Measurements from ENCODE around the gene UNC5B.

The UNC5B gene

DNA sequence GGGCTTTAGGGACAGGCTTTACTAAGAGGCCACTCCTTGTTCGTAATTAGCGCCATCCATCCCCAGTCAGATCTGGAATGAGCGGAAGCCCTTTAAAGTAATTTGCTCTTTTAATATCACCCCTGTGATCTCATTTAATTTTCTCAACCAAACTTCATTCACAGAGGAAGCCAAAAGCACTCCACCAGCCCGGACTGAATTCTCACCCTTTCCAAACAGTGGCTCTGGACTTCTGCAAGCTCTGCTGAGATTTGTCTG lies 43.1 kb downstream of the UNC5B start:
- no peak for DNase-seq (ENCODE audit: low spot score)

DNA sequence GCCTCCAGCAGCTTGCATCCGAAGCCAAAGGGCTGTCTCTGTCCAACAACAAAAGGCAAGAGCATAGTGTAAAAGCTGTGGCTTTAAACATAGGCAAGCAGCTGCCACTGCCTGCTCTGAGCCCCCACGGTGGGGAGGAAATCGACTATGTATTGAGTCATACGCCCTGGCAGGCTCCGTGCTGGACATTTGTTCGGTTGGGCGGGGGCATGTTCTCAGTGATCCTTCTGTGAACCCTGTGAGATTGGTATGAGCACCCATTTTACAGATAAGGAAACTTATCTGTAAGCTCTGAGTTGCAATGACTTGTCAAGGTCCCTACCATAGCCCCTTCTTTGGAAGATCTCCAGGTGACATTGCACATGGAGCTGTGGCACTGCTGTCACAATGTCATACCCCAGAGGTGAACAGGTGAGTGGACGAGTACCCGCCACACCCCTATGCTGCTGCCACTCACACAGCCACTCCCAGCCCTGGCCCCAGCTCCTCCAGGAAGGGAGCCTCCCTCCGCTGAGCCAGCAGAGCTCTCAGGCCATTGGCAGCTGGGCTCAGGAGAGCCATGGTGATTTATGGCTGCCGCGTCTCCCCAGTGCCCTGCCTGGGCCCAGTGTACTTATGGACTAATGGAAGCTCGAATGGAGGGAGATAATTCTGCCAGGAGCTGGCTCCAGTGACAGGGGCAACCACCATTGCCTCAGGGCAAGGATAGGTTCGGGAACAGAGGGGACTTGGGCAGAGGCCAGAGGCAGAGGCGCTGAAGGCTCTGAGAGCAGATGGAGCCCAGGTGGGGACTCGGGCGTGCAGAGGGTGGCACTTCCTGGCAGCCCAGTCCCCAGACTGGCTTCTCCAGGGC lies 43.7 kb downstream of the UNC5B start:
- peak; percentile 84 for DNase-seq (ENCODE audit: low spot score)

DNA sequence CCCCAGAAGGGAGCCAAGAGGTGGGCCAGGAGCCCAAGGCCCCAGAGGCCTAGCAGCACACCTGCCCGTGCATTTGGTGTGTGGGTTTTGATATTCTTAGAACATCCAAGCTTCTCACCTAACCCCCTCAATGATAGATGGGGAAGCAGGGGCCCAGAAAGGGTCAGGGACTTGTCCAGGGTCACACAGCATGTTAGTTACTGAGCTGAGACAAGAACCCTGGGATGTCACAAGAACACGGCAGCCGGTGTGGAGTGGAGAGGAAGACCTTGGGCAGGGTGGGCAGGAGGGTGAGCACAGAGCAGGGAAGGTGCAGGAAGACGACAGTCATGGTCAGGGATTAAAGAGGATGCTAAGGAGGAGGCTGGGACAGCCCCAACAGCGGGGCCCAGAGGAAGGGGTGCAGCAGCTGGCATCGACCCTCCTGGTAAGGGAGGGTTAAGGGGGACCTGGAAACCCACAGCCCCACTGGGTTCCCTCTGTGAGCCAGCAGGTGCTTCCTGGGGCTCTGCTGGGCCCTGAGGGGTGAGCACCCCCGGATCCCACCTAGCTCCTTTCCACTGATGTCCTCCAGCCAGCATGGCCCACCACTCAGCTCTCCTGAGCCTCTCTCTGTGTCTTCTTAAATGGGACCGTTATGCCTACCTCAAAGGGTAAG lies 44.4 kb downstream of the UNC5B start:
- DNase-seq (ENCODE audit: low spot score) = no peak

DNA sequence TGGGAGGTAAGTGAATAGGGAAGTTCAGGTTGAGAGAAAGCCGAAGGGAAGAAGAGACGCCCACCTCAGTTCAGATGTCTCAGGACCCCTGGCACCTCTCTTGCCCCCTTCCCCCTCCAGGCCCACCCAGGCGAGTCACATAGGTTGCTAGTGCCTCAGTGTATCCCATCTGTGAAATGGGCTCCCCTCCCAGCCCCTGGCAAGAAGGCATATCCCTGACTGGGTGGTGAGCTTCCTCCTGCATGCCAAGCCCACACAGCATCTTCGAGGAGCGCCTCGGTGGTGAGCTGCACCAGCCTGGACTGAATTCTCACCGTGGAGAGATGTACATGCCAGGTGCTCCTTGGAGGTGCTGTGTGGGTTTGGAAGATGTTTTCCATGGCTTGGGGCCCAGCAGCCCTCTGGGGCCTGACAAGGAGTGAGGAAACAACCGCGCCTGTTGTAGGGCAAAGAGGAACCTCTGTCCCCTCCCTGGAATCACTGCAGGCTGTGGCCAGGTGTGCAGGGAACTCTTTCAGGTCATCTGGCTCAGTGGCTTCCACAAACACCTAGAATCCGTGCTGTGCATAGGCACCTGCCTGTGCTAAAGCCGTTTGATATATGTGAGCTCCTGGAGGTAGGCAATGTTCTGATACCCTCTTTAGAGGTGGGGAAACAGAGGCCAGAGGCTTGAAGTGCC lies 45.1 kb downstream of the UNC5B start:
- no peak for DNase-seq (ENCODE audit: low spot score)

DNA sequence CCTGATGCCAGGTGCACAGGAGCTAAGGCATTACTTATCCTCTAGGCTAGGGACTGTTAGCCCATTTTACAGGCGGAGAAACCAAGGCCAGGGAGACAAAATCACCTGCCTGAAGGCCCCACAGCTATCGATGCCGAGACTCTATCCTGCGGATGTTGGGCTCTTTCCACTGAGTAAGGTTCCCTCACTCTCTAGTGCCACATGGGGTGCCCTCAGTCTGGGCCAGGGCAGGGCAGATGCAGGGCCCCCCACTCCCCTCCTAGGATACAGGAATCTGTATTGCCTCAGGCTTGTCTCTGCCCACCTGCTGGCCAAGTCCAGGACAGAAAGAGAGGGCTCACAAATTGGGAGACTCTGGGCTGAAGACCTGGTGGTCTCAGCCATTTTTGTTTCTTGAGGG lies 45.7 kb downstream of the UNC5B start:
- DNase-seq (ENCODE audit: low spot score) = no peak

DNA sequence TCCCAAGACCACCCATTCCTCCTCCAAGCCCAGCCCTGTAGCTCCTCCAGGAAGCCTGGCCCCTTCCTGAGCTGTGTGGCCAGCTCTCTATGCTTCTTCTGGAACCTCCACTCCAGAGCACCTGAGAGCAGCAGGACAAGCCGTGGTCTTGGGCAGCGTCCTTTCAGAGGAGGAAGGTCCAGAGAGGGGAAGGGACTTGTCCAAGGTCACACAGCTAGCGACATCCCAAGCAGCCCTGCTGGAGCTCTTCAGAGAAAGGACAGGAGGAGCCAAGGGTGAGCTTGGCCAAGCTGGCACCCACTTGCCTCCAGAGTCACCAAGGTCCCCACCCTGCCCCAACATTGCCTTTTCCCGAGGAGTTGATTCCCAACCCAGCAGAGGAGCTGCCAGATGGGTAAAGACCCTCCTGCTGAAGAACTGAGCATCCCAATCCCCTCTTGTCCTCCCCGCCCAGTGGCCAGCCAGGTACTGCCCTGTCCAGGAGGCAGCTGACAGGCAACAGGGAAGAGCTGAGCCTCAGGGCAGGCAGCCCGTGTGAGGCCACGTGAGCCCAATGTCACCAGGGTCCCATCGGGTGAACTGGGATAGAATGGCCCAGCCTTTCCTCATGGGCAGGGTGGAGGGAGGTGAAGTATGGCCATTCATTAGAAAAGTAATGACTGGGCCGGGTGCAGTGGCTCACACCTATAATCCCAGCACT lies 46.2 kb downstream of the UNC5B start:
- no peak for DNase-seq (ENCODE audit: low spot score)

DNA sequence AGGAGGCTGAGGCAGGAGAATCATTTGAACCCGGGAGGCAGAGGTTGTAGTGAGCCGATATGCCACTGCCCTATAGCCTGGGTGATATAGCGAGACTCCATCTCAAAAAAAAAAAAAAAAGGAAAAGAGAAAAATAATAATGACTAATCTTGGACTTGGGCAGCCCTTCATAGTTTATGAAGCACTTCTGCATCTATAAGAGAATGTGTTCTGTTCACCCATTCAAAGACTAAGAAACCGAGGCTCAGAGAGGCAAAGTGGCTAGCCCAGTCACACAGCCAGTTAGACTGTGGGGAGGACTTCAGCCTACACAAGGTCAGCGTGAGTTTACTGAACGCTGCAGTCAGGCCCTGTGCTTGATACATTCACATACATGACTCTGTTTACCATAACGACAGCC lies 46.9 kb downstream of the UNC5B start:
- no peak for DNase-seq (ENCODE audit: low spot score)

DNA sequence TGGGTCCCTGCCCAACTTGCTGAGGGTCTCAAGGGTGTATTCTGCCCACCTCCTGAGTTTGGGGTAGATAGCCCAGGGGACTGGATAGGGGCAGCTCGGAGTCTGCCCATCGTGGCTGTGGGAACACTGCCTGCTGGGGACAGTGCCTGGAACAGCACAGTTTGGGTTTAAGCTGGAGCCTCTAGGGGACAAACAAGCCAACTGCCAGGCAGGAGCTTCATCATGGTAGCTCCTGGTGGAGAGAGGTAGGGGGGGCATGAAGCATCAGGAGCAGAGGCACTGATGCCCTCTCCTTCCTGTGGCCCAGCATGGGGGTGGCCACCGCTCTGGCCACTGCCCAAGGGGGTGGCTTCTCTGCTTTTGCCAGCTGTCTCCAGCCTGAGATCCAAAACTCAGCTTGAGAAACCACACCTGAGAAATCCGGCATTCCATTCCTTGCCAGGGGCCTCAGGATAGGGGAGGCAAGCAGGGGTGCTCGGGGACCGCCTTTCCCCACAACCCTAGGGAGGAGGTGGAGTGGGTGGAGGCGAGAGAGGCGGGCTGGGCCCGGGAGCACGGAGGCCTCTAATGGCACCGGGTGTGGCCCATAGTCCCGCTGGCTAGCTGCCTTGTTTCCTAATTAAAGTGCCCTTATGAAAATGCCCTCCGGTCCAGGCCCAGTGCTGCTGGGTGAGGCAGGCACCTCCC lies 47.6 kb downstream of the UNC5B start:
- DNase-seq (ENCODE audit: low spot score) = peak; percentile 47

DNA sequence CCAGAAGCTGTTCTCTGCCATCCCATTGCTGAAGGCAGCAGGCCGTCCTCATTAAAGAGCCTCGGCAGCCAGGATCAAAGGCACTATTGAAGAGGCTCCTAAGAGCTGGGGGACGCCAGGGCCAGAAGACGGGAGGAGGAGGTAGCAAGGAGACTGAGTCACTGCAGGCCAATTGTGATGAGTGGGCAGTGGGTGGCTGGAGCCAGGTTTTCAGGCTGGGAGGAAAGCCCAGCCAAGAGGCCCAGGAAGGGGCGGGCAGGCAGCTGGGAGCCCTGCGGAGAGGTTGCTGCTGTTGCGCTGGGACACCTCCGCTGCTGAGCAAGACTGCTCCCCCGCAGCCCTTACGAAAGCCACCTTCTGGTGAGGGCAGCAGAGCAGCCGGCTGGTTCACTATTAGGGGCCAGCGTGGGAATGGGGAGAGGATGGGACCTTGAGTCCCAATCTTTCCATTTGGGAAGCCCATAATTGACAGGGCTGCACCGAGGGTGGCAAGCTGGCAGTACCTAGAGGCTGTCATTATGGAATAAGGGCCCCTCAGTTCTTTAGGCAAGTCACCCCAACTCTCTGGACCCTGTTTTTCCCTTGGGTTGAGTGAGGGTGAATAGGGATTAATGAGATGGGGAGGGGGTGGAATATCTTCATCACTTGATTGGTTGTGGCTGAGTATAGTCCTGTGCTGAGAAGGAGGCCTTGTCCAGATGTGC lies 48.4 kb downstream of the UNC5B start:
- peak; percentile 83 for DNase-seq (ENCODE audit: low spot score)

DNA sequence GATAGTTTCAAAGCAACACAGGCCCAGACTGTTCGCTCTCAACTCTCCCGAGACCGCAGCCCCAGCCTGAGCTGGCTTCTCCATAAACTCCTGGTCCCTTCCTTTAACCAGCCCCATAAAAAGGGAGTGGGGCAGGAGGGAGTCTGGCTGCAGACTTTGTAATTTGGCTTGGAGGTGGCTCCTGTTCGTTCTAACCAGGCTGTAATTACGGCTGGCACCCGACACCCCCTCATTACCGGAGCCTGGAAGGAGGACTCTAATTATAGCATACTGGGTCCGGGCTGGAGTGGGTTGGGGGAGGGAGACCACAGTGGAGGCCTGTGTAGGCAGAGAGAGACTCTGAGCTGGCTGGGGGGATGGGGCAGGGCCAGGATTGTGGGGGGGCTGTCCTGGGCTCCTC lies 49.7 kb downstream of the UNC5B start:
- no peak for DNase-seq (ENCODE audit: low spot score)

DNA sequence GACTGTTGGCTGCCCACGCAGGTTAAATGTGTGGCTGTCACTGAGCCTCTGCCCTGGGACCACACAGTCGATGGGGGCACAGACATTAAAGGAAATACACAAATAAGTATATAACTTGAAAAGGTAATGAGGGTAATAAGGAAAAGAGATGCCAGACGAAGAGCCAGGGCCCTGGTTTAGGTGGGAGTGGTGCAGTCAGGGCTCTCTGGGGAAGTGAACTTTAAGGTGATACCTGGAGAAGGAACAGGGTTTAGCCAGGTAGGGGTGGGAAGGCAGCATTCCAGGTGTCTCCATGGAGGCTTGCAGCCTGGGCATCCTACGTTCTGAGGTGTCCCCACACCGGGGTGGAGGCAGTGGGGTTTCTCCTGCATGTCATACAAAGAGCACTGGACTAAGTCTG lies 50.4 kb downstream of the UNC5B start:
- DNase-seq (ENCODE audit: low spot score) = no peak

DNA sequence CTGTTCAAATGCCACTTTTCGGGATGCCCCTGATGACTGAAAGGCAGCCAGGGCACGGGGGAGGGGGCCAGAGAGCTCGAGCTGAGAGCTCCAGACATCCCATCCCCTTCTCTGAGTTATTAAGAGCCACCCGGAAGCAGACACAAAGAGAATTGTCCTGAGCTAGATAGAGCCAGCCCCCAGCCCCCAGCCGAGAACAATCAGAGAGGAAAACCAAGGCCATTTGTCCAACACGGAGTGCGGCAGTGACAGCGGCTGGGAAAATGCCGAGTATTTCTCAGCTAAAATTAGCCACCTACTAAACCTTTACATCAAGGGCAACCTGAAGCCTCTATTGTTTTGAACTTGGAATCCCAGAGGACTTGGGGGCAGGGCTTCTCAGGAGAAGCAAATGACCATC lies 51.0 kb downstream of the UNC5B start:
- DNase-seq (ENCODE audit: low spot score) = no peak

DNA sequence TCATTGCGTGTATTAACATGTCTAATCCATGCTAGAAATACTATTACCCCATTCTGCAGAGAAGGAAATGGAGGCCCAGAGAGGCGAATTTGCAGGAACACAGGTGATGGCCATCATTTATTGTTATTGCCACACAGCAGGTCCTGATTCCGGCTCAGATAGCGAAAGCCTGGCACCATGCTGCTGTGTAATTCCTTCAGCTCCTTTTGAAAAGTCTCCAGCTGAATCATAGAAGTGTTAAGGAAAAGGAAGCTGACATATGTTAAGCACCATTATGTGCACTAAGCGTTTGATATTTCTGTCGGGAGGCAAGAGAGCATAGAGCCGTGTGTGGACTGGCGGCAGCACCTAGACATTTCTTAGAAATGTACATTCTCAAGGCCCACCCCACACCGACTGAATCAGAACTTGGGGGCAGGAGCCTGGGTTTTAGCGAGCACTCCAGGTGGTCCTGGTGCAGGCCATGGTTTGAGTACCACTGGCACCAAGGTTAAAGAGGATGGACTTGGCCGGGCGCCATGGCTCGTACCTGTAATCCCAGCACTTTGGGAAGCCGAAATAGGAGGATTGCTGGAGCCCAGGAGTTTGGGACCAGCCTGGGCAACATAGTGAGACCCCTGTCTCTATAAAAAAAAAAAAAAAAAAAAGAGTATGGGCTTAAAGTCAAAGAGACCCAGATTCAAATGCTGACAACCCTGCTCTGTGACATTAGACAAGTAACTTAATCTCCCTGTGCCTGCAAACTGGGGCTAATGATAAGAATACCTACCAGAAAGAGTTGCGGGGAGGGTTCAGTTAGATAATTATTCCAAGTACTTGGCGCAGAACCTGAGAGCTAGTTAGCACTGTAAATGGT lies 52.2 kb downstream of the UNC5B start:
- no peak for DNase-seq (ENCODE audit: low spot score)

DNA sequence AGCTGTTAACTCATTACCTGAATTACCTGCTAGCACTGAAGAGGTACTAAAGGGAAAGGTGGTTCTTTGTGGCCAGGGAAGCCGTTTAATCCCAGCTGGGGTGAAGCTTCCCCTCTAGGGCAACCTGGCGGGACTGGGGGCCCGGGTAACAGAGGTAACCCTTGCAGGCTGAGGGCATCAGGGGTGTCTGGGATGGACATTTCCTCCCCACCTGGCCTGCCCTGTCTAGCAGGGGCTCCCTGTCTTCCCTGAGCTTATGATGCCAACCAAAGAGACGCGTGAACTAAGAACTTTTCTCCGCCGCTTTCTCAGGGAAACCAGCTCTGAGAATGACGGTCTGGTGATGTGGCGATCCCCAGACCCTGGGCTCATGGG lies 52.8 kb downstream of the UNC5B start:
- no peak for DNase-seq (ENCODE audit: low spot score)

DNA sequence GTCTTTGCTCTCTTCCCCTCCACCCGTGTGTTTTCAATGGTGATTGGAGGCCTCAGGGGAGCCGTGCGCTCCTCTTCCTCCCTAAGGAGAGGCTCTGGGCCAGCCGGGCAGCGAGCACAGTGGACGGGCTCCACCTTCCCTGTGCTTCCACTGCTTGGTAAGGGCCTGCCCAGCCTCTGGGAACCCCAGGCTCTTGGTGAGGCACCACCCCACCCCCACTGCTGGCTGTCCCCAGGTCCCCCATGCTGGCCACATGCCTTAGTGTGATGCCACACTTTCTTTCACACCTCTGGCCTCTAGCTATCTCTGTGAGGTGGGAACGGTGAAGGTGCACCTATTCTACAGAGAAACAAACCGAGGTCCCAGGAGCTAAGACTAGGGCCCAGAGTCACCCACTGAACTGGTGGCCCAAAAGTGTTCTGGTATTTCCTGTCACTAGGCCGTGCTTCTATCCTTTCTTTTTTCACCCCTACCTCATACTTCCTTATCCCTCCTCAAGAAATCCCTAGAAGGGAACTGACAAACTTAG lies 53.3 kb downstream of the UNC5B start:
- no peak for DNase-seq (ENCODE audit: low spot score)

DNA sequence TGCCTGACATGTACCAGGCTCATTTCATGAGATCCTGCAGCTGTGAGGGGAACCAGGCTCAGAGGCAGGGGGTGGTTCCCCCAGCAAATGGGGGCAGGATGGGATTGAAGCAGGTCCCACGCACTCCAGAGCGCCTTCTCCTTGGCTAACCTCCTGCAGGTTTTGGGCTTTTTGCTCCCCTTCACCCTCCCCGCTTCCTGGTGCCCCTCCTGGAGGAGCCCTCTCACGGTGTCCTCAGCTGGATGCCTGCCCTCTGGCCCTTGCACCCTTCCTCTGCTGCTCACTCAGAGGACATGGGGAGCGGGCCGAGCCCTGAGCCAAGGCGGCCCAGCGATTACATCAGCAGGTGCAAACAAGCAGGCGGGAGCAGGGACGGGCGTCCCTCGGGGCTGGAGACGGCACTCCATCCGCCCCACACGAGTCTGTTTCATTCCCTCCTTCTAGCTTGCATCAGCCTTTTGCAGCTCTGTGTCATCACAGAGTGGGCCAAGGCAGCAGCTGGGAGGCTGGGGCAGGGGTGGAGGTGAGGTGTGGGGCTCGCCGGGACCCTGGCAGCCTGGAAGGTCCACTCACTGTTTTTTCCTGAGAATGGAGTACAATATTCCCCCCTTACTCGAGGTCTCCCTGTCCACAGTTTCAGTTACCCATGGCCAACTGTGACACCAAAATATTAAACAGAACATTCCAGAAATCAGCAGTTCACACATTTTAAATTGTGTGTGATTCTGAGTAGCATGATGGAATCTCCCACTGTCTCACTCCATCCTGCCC lies 54.0 kb downstream of the UNC5B start:
- DNase-seq (ENCODE audit: low spot score) = peak; percentile 71

DNA sequence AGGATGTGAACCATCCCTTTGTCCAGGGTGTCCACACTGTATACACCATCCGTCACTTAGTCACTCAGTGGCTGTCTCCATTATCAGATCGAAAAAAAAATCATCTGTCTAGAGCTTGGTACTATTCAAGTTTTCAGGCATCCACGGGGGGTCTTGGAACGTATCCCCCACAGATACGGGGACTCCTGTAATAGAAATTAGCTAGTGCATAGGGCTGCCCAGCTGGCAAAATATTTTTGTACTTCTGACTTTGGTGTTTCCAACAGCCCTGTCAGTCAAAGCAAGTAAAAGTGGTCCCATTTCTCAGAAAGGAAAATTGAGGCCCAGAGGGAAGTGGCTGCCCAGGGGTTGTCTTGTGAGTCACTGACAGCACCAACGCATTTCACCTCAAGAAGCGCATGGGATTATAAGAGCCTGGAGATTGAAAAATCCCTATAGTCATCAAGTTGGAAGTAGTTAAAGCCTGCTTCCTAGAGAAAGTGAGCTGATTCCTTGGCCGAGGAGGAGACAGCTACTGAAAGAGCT lies 54.6 kb downstream of the UNC5B start:
- no peak for DNase-seq (ENCODE audit: low spot score)

DNA sequence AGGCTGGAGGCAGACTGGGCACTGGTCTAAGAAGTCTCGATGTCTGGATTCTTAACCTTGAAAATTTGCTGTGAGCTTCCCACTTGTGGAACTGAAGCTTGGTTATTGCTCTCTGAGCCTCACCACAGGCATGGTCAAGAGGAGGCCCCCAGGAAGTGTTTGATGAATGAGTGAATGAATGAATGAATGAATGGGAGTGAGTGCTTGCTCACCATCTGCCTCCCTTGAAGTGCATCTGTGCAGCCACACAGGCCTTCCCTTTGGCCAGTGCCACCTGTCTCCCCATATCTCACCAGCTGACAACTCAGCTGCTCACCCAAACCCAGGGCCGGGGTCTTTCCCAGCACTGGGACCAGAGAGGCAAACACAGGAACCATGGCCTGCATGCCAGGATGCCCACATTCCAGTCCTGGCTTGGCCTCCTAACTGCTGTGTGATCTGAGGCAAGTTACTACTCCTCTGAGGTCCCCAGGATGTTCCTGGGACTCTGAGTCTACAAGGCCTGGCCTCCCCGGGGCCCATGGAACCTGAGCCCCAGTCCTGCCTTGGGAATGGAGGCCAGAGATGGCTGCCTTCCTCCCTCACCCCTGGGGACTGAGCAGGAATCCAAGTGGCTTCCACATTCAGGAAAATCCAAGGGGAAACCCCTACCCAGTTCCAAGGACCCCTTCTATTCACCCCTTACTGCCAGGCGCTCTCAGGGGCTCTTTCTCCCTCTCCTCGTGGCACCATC lies 55.3 kb downstream of the UNC5B start:
- no peak for DNase-seq (ENCODE audit: low spot score)

DNA sequence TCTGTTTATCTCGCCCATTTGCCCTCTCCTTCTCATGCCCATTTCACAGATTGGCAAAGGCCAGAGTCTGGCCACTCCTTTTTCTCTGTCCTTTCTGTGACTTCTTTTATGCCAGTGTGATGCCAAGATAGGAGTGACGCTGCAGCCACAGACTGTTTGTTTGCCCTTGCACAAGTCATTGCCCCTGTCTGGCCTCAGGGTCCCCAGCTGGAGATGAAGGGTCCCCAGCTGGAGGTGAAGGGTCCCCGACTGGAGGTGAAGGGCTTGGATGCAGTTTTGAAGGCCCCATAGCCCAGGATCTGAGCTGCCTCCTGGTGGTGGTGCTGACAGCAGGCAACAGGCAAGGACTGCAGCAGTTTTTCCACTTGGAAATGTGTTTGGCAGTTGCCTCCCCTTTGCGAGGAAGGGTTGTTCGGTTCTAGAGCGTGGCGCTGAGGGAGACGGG lies 55.9 kb downstream of the UNC5B start:
- peak; percentile 75 for DNase-seq (ENCODE audit: low spot score)
